C1 segment of cervical spinal cord (tissue), 14 donors: ENCODE results near the gene PCIF1.
"Not testable (repeated sequence)": the region's sequence is repeated elsewhere in the genome, so short reads cannot be mapped to it uniquely, and the experiment has no call there.

Experiments
- DNase-seq, 14 donors: peaks; one replicate each; lab custom pipeline; 2025; lab: John Stamatoyannopoulos, UW

The PCIF1 gene

GRCh38 chr20:45934586-45935415 is at the start of gene PCIF1:
Gene PCIF1, plus strand, starts transcription at chr20:45934683. Its CDS starts 4,317 bp downstream, at chr20:45939000.
- peak; percentile 80 to 98 (median 96) for DNase-seq

- no peak for DNase-seq
These were observed 47.7 kb upstream of the PCIF1 start for GRCh38 chr20:45886590-45887345.

GRCh38 chr20:45887346-45887715 is 47.2 kb upstream of the PCIF1 start, which contains the start of gene SPATA25:
Gene SPATA25, minus strand, starts transcription at chr20:45887622. Its CDS starts 32 bp downstream, at chr20:45887590.
- no peak for DNase-seq

- no peak for DNase-seq
These were observed 45.8 kb upstream of the PCIF1 start for GRCh38 chr20:45888681-45889080.

GRCh38 chr20:45890077-45890984 is 44.2 kb upstream of the PCIF1 start:
- peak in 12 of 14 donors; percentile 9 to 71 (median 51) for DNase-seq

GRCh38 chr20:45890985-45891983 is 43.2 kb upstream of the PCIF1 start, which contains the start of the genes CTSA and NEURL2:
Gene CTSA, plus strand, starts transcription at chr20:45891335. Its CDS starts 234 bp downstream, at chr20:45891569.
Gene NEURL2, minus strand, starts transcription at chr20:45891208. Its CDS starts 217 bp downstream, at chr20:45890991.
- peak; percentile 39 to 90 (median 82) for DNase-seq

- DNase-seq: peak in 1 of 14 donors; percentile 3
These were observed 42.2 kb upstream of the PCIF1 start for GRCh38 chr20:45892049-45892825.

GRCh38 chr20:45892828-45893500 is 41.5 kb upstream of the PCIF1 start:
- DNase-seq: no peak

- DNase-seq: no peak
These were observed 40.7 kb upstream of the PCIF1 start for GRCh38 chr20:45893831-45894230.

- DNase-seq: no peak
These were observed 39.7 kb upstream of the PCIF1 start for GRCh38 chr20:45894797-45895196.

GRCh38 chr20:45896641-45897161 is 37.8 kb upstream of the PCIF1 start:
- no peak for DNase-seq

GRCh38 chr20:45897289-45897688 is 37.2 kb upstream of the PCIF1 start:
- no peak for DNase-seq

GRCh38 chr20:45897692-45898091 is 36.8 kb upstream of the PCIF1 start:
- no peak for DNase-seq

GRCh38 chr20:45898285-45898684 is 36.2 kb upstream of the PCIF1 start:
- DNase-seq: no peak

- DNase-seq: no peak
These were observed 35.2 kb upstream of the PCIF1 start for GRCh38 chr20:45899046-45899835.

GRCh38 chr20:45901332-45901731 is 33.2 kb upstream of the PCIF1 start:
- not testable (repeated sequence) for DNase-seq

- no peak for DNase-seq
These were observed 32.2 kb upstream of the PCIF1 start for GRCh38 chr20:45902199-45902701.
